GM21528 (cell line): Measurements from ENCODE around the gene PI4KB.

ENCODE experiments used
- ATAC-seq: cut with Tn5 transposase; IDR thresholded peaks from one replicate; pipeline ENCODE4 v1.9.1; 2021; ENCODE audit warnings: mild to moderate bottlenecking, moderate library complexity; ENCODE audit not compliant: unreplicated experiment, low FRiP score

Gene PI4KB

GRCh38 chr1:151312826-151313225, 14.4 kb downstream of the PI4KB start:
- ATAC-seq, result no peak

DNA sequence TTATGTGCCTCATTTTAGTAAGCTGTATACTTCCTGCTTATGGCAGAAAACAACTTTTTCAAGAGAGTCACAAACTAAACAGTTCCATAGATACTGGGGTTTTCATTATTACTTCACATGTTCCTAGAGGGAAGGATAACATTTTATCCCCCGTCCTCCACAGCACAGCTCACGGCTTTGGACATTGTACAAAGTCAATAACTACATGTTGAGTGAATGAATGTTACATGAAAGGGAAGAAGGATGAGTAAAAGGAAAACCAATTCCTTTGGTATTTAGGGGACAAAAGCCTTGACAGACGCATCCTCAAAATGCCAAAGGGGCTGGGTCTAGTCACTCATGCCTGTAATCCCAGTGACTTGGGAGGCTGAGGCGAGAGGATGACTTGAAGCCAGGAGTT, 14.8 kb downstream of the PI4KB start:
- no peak for ATAC-seq

DNA sequence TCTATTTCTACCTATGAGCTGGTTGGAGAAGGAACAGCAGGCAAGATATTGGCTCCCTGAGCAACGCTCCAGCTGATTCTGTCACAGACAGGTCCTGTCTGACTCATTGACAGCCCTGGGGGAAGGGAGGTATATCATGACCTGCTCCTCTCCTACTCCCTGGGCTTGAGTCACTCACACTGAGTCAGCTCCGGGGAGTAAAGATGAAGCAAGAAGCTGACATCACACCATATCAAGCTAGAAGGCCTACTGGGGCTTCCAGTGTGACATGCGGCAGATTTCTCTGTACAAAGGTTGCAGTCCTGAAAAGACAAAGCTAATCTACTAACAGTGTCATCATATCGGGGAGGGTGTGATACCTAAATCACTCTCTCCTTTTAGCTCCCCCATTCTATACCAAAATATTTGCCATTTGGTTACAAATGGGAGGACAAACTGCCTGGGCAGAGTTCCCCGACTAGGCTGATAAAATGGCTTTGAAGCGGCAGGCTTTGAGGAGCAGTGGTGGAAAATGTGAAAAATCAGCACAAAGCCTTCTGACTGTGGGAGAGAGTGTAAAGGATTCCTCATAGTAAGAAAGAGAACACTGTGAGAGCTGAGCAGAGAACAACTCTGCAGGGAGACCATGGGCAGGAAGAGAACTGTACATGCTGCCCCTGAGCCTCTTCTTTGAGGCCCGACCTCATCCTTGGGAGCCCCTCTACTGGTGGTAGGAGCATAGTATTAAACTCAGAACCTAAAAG, 15.5 kb downstream of the PI4KB start:
- ATAC-seq, result no peak

GRCh38 chr1:151311011-151311410, 16.2 kb downstream of the PI4KB start:
- no peak for ATAC-seq

- no peak for ATAC-seq
Measured at GRCh38 chr1:151309811-151310323, 17.3 kb downstream of the PI4KB start.

DNA sequence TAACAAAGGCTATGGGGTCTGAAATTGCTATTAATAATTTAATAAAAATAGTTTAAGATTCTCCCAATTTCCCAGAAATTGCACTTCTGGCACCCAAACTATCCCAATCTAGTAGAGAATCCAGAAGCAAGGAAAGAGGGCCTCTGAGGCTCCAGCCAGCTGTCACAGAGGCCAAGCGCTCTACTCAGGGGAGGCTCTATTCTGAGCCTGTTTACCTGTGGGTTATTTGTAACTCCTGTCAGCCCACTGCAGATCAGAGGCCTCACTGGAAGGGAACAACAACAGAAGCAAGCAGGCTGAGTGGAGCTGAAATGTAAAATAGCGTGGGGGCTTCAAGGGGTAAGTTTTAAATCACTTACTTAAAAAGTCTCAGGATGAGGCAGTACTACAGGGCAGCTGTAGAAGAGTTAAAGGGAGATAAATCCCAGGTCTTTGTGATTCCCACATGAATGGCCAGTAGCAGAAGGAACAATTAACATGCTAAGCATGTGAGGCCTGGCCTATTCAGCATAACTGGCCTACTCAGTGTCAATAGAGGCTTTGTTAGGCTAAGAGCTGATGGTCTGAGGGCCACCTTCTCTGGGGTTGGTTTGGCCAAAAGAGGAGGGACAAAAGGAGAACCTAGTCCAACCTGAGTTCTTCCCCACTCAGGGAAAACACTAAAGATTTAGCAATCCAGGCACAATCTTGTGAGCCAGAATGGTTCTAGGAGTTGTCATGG, 32.3 kb downstream of the PI4KB start:
- ATAC-seq, result no peak

GRCh38 chr1:151293093-151293492, 34.1 kb downstream of the PI4KB start:
- ATAC-seq, result no peak

- no peak for ATAC-seq
Measured at GRCh38 chr1:151292207-151293030, 34.8 kb downstream of the PI4KB start.

DNA sequence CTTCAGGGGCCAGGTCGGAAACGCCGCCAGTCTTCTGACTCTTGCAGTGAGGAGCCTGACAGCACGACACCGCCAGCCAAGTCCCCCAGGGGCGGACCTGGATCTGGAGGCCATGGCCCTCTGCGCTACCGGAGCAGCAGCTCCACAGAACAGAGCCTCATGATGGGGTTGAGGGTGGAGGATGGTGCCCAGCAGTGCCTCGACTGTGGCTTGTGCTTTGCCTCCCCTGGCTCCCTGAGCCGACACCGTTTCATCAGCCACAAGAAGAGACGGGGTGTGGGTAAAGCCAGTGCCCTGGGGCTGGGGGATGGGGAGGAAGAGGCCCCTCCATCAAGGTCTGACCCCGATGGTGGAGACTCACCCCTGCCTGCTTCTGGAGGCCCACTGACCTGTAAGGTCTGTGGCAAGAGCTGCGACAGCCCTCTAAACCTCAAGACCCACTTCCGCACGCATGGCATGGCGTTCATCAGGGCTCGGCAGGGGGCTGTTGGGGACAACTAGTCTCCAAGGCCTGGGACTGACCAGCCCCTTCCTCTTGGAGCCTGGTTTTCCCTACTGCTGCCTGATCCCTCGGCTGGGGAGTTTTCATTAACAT, 36.4 kb downstream of the PI4KB start:
- no peak for ATAC-seq

GRCh38 chr1:151289991-151290708, 37.1 kb downstream of the PI4KB start:
- no peak for ATAC-seq

- no peak for ATAC-seq
Measured at GRCh38 chr1:151289080-151289935, 37.9 kb downstream of the PI4KB start.

GRCh38 chr1:151288502-151288901, 38.7 kb downstream of the PI4KB start:
- ATAC-seq, result no peak

- ATAC-seq, result no peak
Measured at GRCh38 chr1:151287767-151288500, 39.3 kb downstream of the PI4KB start.

DNA sequence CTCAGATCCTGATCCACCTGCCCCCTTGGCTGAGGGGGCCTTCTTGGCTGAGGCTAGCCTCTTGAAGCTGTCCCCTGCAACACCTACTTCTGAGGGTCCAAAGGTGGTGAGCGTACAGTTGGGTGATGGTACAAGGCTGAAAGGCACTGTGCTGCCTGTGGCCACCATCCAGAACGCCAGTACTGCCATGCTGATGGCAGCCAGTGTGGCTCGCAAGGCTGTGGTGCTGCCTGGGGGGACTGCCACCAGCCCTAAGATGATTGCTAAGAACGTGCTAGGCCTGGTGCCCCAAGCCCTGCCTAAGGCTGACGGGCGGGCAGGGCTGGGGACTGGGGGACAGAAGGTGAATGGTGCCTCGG, 39.9 kb downstream of the PI4KB start:
- ATAC-seq, result no peak

GRCh38 chr1:151286619-151287340, 40.4 kb downstream of the PI4KB start:
- no peak for ATAC-seq

DNA sequence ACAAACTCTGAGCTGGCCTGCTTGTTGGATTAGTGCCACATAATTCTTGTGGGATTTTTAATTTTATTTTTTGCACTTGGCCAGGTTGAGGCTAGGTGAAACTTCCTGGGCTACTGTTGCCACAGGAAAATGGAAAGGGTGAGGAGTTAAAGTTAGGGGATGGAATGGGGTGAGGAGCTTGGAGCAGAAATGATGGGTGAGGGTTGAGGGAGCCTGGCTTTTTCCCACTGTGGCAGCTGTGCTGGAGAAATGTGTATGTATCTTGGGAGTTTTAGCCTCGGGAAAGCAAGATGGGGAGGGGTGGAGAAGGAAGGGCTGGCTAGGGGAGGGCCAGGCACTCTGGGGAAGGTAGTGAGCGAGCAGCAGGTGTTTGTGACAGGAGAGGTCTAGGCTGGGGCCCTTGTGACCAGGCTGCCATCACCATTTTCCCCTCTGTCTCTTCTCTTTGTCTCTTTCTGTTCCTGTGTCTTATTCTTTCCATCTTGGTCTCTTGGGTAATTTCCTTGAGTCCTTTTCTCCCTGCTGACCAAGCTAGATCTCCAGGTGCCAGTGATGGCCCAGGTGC, 43.1 kb downstream of the PI4KB start:
- no peak for ATAC-seq

DNA sequence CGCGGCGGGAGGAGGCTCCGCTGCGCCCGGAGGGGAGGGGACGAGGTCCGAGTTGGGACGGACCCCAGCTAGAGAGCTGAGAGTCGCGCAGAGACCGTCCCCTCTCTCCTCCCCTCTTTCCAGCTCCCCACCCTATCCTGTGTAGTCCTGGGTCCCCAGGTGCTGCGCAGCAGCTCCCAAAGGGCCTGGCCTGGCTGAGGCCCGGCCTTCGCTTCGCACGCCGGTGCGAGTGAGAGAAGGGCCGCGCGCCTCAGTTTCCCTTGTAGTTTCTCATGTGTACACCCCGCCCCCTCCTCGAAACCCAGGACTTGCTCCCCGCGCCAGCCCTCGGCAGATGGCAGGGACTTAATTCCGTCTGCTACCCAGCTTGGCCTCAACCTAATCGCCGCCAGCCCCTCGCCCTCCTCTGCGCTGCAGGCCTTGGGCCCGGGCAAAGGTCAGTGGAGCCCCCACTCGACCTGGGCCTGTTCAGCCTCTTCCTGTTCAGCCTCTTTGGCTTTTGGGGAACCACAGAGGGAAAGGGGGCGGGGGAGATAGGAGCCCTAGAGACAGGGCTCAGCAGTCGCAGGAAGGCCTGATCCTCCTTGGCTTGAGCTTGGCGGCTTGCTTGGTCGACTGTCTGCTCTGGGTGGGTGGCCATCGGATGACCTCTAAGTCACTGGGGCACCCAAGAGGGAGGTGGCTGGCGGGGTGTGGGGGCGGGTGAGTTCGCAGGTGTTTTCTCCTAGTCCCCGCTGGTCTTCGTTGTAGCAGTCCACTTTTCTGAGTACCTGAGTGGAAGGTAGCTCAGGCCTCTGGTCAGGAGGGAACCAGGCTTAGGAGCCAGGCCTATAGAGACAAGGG, 44.1 kb downstream of the PI4KB start:
- ATAC-seq, result peak; percentile 1
